GM12878 (cell line): ENCODE measurements around the gene ETV2. TPM values are rescaled to one million over a fixed set of nuclear protein-coding genes. Genes with fewer than 3 reads are reported as not detected.

Experiments used
- ATAC-seq: fragments of 200-7000 bp; cut with Tn5 transposase; 3 replicates; pipeline ENCODE4 v1.9.1; 2020; ENCODE audit warnings: mild to moderate bottlenecking, moderate library complexity
- BruUV-seq: library from RNA; stranded (reverse); fragments of 400-500 nt; replicated peaks from 2 replicates; lab custom pipeline; 2021; lab: Mats Ljungman, UMichigan
- CTCF ChIA-PET: fragments of 300-600 bp; sonication (Branson Sonifier 250); formaldehyde crosslinking; extraction: SDS; loops from one replicate; lab custom pipeline; 2021; ENCODE audit warnings: inconsistent platforms; lab: Yijun Ruan, JAX
- POLR2A ChIA-PET: fragments of 350-600 bp; formaldehyde crosslinking; extraction: SDS; loops from one replicate; lab custom pipeline; 2021; ENCODE audit warnings: inconsistent platforms; lab: Charles Lee
- RAD21 ChIA-PET: fragments of 300-600 bp; sonication (Branson Sonifier 250); formaldehyde crosslinking; loops from one replicate; lab custom pipeline; 2023; ENCODE audit warnings: antibody characterized with exemption; ENCODE audit not compliant: unreplicated experiment; lab: Charles Lee
- SMC1A ChIA-PET: fragments of 300-600 bp; sonication (Branson Sonifier 250); formaldehyde crosslinking; loops from one replicate; lab custom pipeline; 2023; ENCODE audit not compliant: unreplicated experiment, uncharacterized antibody; lab: Charles Lee
- DNase-seq: peaks from one replicate; pipeline ENCODE4 v3.0.0-alpha.2; 2011; ENCODE audit warnings: low read depth, low spot score
- FAIRE-seq: peaks from 3 replicates; lab custom pipeline; 2011; peaks lifted over from hg19 to GRCh38; lab: Jason Lieb, UNC
- H2AFZ ChIP-seq: 2 replicates; pipeline ENCODE4 v1.6.0; 2011; ENCODE audit warnings: low read depth, low read length, control low read depth; ENCODE audit not compliant: control insufficient read depth
- H3K27ac ChIP-seq: 2 replicates; pipeline ENCODE4 v1.5.1; 2011; ENCODE audit warnings: control low read depth; ENCODE audit not compliant: control insufficient read depth, insufficient read depth
- H3K27me3 ChIP-seq, 2 experiments: replicated peaks in 1 of 2; 2 replicates each; pipeline versions ENCODE4 v1.6.0 to v1.6.1; 2011; ENCODE audit warnings: low read length in 1 of 2; ENCODE audit not compliant: control insufficient read depth in 2 of 2, insufficient read depth in 2 of 2
- H3K36me3 ChIP-seq, 2 experiments: 2 replicates each; pipeline ENCODE4 v1.5.1; 2011; ENCODE audit warnings: low read length in 1 of 2; ENCODE audit not compliant: control insufficient read depth in 2 of 2, insufficient read depth in 2 of 2
- H3K4me1 ChIP-seq: 2 replicates; pipeline ENCODE4 v1.6.1; 2011; ENCODE audit warnings: mild to moderate bottlenecking, low read length, moderate library complexity, mixed read lengths; ENCODE audit not compliant: control insufficient read depth, insufficient read depth
- H3K4me2 ChIP-seq: 2 replicates; pipeline ENCODE4 v1.6.0; 2011; ENCODE audit warnings: control low read depth; ENCODE audit not compliant: control insufficient read depth, insufficient read depth
- H3K4me3 ChIP-seq: fragments of 200-600 bp; sonication (generic); 2 replicates; pipeline ENCODE4 v1.5.1; 2016
- H3K79me2 ChIP-seq: 2 replicates; pipeline ENCODE4 v1.6.0; 2011; ENCODE audit warnings: low read length; ENCODE audit not compliant: control insufficient read depth, insufficient read depth
- H3K9ac ChIP-seq: 2 replicates; pipeline ENCODE4 v1.8.0; 2011; ENCODE audit warnings: low read length, control low read depth, mixed read lengths; ENCODE audit not compliant: control insufficient read depth, insufficient read depth
- H3K9me3 ChIP-seq: replicated peaks from 3 replicates; pipeline ENCODE4 v1.5.1; 2011; ENCODE audit warnings: mild to moderate bottlenecking, low read length; ENCODE audit not compliant: control insufficient read depth, insufficient read depth
- H4K20me1 ChIP-seq: 2 replicates; pipeline ENCODE4 v1.6.0; 2011; ENCODE audit not compliant: control insufficient read depth, insufficient read depth
- BMI1 ChIP-seq: fragments of 450-650 bp; IDR thresholded peaks from 2 replicates; pipeline ENCODE4 v1.6.1; 2016; ENCODE audit warnings: mild to moderate bottlenecking, moderate library complexity, borderline replicate concordance
- BRCA1 ChIP-seq: IDR thresholded peaks from 2 replicates; pipeline ENCODE4 v1.6.1; 2011; ENCODE audit warnings: low read depth, low read length, improper control_type of control experiment
- DPF2 ChIP-seq: fragments of 450-650 bp; IDR thresholded peaks from 2 replicates; pipeline ENCODE4 v1.6.1; 2017; ENCODE audit warnings: mild to moderate bottlenecking
- ETV6 ChIP-seq, 2 experiments: fragments of 450-650 bp in 1 of 2; IDR thresholded peaks in 1 of 2; conservative IDR thresholded peaks in 1 of 2; 2 replicates each; pipeline ENCODE4 v1.6.1; 2014; ENCODE audit warnings: antibody characterized with exemption in 1 of 2, borderline replicate concordance in 1 of 2, low read depth in 1 of 2, mild to moderate bottlenecking in 1 of 2, moderate library complexity in 1 of 2
- GATAD2B ChIP-seq: fragments of 450-650 bp; conservative IDR thresholded peaks from 2 replicates; pipeline ENCODE4 v1.6.1; 2017; ENCODE audit warnings: low read depth, mild to moderate bottlenecking, moderate library complexity
- IRF4 ChIP-seq: IDR thresholded peaks from 2 replicates; pipeline ENCODE4 v1.6.1; 2011; ENCODE audit warnings: low read depth, low read length
- NRF1 ChIP-seq: conservative IDR thresholded peaks from 2 replicates; pipeline ENCODE4 v1.6.1; 2011; ENCODE audit warnings: mild to moderate bottlenecking, low read depth, low read length, improper control_type of control experiment
- RCOR1 ChIP-seq: conservative IDR thresholded peaks from 2 replicates; pipeline ENCODE4 v1.6.1; 2012; ENCODE audit warnings: low read depth, low read length, improper control_type of control experiment
- TCF3 ChIP-seq: IDR thresholded peaks from 2 replicates; pipeline ENCODE4 v1.6.1; 2012; ENCODE audit warnings: low read depth, mild to moderate bottlenecking, low read length, borderline replicate concordance; ENCODE audit not compliant: insufficient read depth
- ZNF24 ChIP-seq: fragments of 450-650 bp; IDR thresholded peaks from 2 replicates; pipeline ENCODE4 v1.6.1; 2017; ENCODE audit warnings: antibody characterized with exemption, mild to moderate bottlenecking
- WGBS: methylation state at CpG from one replicate; pipeline ENCODE4 v1.1.6; 2016; ENCODE audit warnings: low lambda C conversion rate; ENCODE audit not compliant: insufficient replicate concordance, insufficient coverage; ENCODE audit errors: missing lambda C conversion rate; 5-methylcytosine and 5-hydroxymethylcytosine counted together
- in situ Hi-C: fragments of 300-500 bp; cut with MboI; formaldehyde crosslinking; loops from 9 replicates; pipeline ENCODE4 v1.14.3; 2018; ENCODE audit warnings: mixed read lengths
- intact Hi-C: fragments of 100-400 bp; cut with micrococcal nuclease; formaldehyde crosslinking; loops from one replicate; pipeline ENCODE4 v1.14.2; 2022; ENCODE audit not compliant: unreplicated experiment
- polyA plus RNA-seq, 11 experiments: library from polyadenylated mRNA; depleted of rRNA in 4 of 11; unstranded in 6 of 11; stranded (reverse) in 5 of 11; fragments of >200 nt; fragmentation: Nextera tagmentation in 4 of 11; fragmentation: Illumina TruSeq in 1 of 11; extraction: Ambion mirVana in 4 of 11; extraction: Trizol in 1 of 11; gene quantifications; 1 replicate in 1 of 11; 2 replicates in 10 of 11; pipeline versions ENCODE4 v1.2.1 to v1.2.3, GENCODE V29; 2011 to 2016; ENCODE audit warnings: inconsistent platforms in 2 of 11, missing spikeins in 2 of 11, low read depth in 1 of 11
- total RNA-seq, 4 experiments: library from RNA; depleted of rRNA in 3 of 4; stranded (reverse); fragments of >200 nt in 3 of 4; fragmentation: Illumina TruSeq in 1 of 4; extraction: Trizol in 1 of 4; gene quantifications; 2 replicates each; pipeline versions ENCODE4 v1.2.1 to v1.2.3, GENCODE V29; 2013 to 2021
- TF ChIP-seq, protein P1 (sequence below): fragments of 450-650 bp; IDR thresholded peaks from 2 replicates; pipeline ENCODE4 v1.6.1; 2018; ENCODE audit warnings: mild to moderate bottlenecking, low read depth, moderate library complexity; ENCODE audit not compliant: partially characterized antibody
- TF ChIP-seq, protein P2 (sequence below): IDR thresholded peaks from 2 replicates; pipeline ENCODE4 v1.6.1; 2012; ENCODE audit warnings: mild to moderate bottlenecking, low read depth, low read length
- TF ChIP-seq, protein P3 (sequence below): IDR thresholded peaks from 2 replicates; pipeline ENCODE4 v1.6.1; 2012; ENCODE audit warnings: low read depth, low read length, improper control_type of control experiment
- TF ChIP-seq, protein P4 (sequence below): IDR thresholded peaks from 2 replicates; pipeline ENCODE4 v1.6.1; 2012; ENCODE audit warnings: low read depth, low read length, improper control_type of control experiment
- TF ChIP-seq, protein P5 (sequence below): IDR thresholded peaks from 2 replicates; pipeline ENCODE4 v1.6.1; 2012; ENCODE audit warnings: low read depth, low read length, improper control_type of control experiment

Gene ETV2
- total and polyA plus RNA-seq, 10 of the 15 experiments (the other 5 are each of a cell fraction or from before 2014, with no cell fraction given) = 0.10 to 1.4 (median 0.54) TPM; not detected in 1

DNA sequence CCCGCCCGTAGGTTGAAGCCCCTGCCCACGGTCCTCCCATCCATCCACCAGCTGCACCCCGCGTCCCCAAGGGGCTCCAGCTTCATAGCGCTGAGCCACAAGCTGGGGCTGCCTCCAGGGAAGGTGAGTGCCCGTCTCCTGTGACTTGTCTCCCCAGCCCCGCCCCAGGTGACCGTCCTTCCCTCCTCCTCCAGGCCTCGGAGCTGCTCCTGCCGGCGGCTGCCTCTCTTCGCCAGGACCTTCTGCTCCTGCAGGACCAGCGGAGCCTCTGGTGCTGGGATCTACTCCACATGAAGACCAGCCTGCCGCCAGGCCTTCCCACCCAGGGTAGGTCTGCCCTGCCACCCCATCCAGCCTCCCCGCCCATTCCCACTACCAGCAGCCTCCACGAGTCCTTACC, 21.5 kb upstream of the ETV2 start (continued):
- TF ChIP-seq, protein P1, sequence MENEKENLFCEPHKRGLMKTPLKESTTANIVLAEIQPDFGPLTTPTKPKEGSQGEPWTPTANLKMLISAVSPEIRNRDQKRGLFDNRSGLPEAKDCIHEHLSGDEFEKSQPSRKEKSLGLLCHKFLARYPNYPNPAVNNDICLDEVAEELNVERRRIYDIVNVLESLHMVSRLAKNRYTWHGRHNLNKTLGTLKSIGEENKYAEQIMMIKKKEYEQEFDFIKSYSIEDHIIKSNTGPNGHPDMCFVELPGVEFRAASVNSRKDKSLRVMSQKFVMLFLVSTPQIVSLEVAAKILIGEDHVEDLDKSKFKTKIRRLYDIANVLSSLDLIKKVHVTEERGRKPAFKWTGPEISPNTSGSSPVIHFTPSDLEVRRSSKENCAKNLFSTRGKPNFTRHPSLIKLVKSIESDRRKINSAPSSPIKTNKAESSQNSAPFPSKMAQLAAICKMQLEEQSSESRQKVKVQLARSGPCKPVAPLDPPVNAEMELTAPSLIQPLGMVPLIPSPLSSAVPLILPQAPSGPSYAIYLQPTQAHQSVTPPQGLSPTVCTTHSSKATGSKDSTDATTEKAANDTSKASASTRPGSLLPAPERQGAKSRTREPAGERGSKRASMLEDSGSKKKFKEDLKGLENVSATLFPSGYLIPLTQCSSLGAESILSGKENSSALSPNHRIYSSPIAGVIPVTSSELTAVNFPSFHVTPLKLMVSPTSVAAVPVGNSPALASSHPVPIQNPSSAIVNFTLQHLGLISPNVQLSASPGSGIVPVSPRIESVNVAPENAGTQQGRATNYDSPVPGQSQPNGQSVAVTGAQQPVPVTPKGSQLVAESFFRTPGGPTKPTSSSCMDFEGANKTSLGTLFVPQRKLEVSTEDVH = no peak
- TF ChIP-seq DPF2 = no peak
- no peak for TF ChIP-seq IRF4
- no peak for TF ChIP-seq ETV6 (conservative IDR thresholded peaks at IDR 0.05 in 1 of 2, IDR thresholded peaks at IDR 0.05 in 1 of 2; ENCODE audit: borderline replicate concordance in 1 of 2, low read depth in 1 of 2)
- TF ChIP-seq, protein P2, sequence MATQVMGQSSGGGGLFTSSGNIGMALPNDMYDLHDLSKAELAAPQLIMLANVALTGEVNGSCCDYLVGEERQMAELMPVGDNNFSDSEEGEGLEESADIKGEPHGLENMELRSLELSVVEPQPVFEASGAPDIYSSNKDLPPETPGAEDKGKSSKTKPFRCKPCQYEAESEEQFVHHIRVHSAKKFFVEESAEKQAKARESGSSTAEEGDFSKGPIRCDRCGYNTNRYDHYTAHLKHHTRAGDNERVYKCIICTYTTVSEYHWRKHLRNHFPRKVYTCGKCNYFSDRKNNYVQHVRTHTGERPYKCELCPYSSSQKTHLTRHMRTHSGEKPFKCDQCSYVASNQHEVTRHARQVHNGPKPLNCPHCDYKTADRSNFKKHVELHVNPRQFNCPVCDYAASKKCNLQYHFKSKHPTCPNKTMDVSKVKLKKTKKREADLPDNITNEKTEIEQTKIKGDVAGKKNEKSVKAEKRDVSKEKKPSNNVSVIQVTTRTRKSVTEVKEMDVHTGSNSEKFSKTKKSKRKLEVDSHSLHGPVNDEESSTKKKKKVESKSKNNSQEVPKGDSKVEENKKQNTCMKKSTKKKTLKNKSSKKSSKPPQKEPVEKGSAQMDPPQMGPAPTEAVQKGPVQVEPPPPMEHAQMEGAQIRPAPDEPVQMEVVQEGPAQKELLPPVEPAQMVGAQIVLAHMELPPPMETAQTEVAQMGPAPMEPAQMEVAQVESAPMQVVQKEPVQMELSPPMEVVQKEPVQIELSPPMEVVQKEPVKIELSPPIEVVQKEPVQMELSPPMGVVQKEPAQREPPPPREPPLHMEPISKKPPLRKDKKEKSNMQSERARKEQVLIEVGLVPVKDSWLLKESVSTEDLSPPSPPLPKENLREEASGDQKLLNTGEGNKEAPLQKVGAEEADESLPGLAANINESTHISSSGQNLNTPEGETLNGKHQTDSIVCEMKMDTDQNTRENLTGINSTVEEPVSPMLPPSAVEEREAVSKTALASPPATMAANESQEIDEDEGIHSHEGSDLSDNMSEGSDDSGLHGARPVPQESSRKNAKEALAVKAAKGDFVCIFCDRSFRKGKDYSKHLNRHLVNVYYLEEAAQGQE = no peak

DNA sequence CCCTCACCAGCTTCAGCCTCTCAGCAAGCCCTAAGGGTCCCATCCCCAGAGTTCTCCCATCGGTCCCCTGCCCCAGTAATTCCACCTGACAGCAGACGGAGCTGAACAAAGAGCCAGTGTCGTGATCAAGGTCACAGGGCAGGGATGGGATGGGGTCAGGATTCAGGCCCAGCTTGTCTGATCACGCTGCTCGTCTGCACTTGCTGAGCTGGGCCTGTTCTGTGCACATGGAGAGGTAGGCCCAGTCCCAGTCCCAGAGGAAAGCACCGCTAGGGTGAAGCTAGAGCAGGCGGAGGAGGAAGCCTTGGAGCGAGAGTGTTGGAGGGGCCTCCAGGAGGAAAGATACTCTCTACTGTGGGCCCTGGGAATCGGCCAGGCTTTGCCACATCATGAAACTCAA, 19.8 kb upstream of the ETV2 start:
- BruUV-seq = no TSS peak
- CTCF ChIA-PET = no interaction called here
- TF ChIP-seq BMI1 (no peak), NRF1 (no peak), TCF3 (no peak), ZNF24 (no peak), GATAD2B (no peak), RCOR1 (no peak), BRCA1 (no peak)
- TF ChIP-seq, protein P3, sequence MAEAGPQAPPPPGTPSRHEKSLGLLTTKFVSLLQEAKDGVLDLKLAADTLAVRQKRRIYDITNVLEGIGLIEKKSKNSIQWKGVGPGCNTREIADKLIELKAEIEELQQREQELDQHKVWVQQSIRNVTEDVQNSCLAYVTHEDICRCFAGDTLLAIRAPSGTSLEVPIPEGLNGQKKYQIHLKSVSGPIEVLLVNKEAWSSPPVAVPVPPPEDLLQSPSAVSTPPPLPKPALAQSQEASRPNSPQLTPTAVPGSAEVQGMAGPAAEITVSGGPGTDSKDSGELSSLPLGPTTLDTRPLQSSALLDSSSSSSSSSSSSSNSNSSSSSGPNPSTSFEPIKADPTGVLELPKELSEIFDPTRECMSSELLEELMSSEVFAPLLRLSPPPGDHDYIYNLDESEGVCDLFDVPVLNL = no peak
- TF ChIP-seq, protein P4, sequence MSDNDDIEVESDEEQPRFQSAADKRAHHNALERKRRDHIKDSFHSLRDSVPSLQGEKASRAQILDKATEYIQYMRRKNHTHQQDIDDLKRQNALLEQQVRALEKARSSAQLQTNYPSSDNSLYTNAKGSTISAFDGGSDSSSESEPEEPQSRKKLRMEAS = no peak
- TF ChIP-seq, protein P5, sequence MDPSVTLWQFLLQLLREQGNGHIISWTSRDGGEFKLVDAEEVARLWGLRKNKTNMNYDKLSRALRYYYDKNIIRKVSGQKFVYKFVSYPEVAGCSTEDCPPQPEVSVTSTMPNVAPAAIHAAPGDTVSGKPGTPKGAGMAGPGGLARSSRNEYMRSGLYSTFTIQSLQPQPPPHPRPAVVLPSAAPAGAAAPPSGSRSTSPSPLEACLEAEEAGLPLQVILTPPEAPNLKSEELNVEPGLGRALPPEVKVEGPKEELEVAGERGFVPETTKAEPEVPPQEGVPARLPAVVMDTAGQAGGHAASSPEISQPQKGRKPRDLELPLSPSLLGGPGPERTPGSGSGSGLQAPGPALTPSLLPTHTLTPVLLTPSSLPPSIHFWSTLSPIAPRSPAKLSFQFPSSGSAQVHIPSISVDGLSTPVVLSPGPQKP = no peak

More for the DNA sequence above, 19.8 kb upstream of the ETV2 start:
- Histone ChIP-seq H3K9ac (no peak overlapping the region), H3K79me2 (no peaks in the 10 kb centered on the region), H3K4me3 (no peak overlapping the region), H4K20me1 (no peaks in the 10 kb centered on the region), H3K9me3 (no peaks in the 10 kb centered on the region), H2AFZ (no peak overlapping the region), H3K27ac (no peak overlapping the region), H3K27me3 (no peaks in the 10 kb centered on the region), H3K36me3 (no peaks in the 10 kb centered on the region; a peak in 1 of 4 replicates), H3K4me2 (no peak overlapping the region), H3K4me1 (no peaks in the 10 kb centered on the region)
- in situ Hi-C loops (no loop called here), intact Hi-C loops (no loop called here)
- POLR2A ChIA-PET = interaction anchor here (0.9 kb wide), 1 partner anchor 21 kb away, joined by 3 read pairs; no protein-coding TSS in a partner anchor
- SMC1A ChIA-PET = no interaction called here
- RAD21 ChIA-PET = no interaction called here
- DNase-seq (no peak), FAIRE-seq (no peak), ATAC-seq (no peak)
- 96% methylated on average over 9 of the region's 9 CpGs for WGBS
